NCI-H460 (cell line): ENCODE measurements around the gene THOC2. TPM values are rescaled to one million over a fixed set of nuclear protein-coding genes. Genes with fewer than 3 reads are reported as not detected.
"Not testable (repeated sequence)": the region's sequence is repeated elsewhere in the genome, so short reads cannot be mapped to it uniquely, and the experiment has no call there.

Experiments
- DNase-seq: peaks from one replicate; pipeline ENCODE4 v3.0.0-alpha.2; 2016; ENCODE audit warnings: low read depth; ENCODE audit errors: extremely low read depth
- total RNA-seq: library from RNA; depleted of rRNA; stranded (reverse); fragments of >200 nt; shearing (Covaris generic); gene quantifications from 2 replicates; pipeline ENCODE4 v1.2.3, GENCODE V29; 2014

The THOC2 gene
- total RNA-seq, 1 experiment from 2014 or later, result 108 TPM

- DNase-seq, result no peak
Measured at GRCh38 chrX:123682186-123682585, 50.7 kb downstream of the THOC2 start.

DNA sequence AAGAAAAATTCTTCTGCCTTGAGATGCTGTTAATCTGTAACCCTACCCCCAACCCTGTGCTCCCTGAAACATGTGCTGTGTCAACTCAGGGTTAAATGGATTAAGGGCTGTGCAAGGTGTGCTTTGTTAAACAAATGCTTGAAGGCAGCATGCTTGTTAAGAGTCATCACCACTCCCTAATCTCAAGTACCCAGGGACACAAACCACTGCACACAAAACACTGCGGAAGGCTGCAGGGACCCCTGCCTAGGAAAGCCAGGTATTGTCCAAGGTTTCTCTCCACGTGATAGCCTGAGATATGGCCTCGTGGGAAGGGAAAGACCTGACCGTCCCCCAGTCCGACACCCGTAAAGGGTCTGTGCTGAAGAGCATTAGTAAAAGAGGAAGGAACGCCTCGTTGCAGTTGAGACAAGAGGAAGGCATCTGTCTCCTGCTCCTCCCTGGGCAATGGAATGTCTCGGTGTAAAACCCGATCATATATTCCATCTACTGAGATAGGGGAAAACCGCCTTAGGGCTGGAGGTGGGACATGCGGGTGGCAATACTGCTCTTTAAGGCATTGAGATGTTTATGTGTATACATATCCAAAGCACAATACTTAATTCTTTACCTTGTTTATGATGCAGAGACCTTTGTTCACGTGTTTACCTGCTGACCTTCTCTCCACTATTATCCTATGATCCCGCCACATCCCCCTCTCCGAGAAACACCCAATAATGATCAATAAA lies 53.0 kb downstream of the THOC2 start:
- not testable (repeated sequence) for DNase-seq

DNA sequence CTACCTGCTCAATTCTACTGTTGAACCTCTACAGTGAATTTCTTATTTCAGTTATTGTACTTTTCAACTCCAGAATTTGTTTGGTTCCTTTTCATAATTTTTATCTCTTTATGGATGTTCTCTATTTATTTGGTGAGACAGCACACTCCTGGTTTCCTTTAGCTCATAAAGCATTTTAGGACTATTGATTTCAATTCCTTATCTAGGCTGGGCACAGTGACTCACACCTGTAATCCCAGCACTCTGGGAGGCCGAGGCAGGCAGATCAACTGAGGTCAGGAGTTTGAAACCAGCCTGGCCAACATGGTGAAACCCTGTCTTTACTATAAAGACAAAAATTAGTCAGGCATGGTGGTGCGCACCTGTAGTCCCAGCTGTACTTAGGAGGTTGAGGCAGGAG lies 57.7 kb downstream of the THOC2 start:
- no peak for DNase-seq

GRCh38 chrX:123673813-123674212 lies 59.0 kb downstream of the THOC2 start:
- no peak for DNase-seq

GRCh38 chrX:123665197-123665596 lies 67.7 kb downstream of the THOC2 start:
- no peak for DNase-seq

DNA sequence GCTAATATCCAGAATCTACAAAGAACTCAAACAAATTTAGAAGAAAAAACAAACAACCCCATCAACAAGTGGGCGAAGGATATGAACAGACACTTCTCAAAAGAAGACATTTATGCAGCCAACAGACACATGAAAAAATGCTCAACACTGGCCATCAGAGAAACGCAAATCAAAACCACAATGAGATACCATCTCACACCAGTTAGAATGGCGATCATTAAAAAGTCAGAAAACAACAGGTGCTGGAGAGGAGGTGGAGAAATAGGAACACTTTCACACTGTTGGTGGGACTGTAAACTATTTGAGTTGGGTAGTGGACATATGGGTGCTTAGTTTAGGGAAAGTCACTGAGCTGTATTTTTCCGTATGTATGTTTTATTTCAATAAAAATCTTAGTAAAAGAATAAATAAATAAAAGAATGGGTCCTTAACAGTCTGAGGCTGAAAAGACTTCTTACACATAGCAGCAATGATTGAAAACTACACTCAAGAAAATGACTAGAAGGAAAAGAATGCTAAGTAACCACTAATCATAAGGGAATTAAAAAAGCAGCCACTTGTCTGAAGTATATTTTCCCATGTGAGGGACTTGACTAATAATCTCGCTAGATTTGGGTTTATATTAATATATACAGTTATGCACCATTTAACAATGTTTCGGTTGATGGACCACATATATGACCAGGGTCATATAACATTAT lies 68.2 kb downstream of the THOC2 start:
- not testable (repeated sequence) for DNase-seq

GRCh38 chrX:123663720-123664119 lies 69.1 kb downstream of the THOC2 start:
- not testable (repeated sequence) for DNase-seq

DNA sequence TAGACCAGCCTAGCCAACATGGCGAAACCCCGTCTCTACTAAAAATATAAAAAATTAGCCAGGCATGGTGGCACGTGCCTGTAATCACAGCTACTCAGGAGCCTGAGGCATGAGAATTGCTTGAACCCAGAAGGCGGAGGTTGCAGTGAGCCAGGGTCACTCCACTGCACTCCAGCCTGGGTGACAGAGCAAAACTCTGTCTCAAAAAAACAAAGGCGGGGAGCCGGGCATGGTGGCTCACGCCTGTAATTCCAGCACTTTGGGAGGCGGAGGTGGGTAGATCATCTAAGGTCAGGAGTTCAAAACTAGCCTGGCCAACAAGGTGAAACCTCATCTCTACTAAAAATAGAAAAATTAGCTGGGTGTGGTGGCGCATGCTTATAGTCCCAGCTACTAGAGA lies 76.3 kb downstream of the THOC2 start:
- not testable (repeated sequence) for DNase-seq

DNA sequence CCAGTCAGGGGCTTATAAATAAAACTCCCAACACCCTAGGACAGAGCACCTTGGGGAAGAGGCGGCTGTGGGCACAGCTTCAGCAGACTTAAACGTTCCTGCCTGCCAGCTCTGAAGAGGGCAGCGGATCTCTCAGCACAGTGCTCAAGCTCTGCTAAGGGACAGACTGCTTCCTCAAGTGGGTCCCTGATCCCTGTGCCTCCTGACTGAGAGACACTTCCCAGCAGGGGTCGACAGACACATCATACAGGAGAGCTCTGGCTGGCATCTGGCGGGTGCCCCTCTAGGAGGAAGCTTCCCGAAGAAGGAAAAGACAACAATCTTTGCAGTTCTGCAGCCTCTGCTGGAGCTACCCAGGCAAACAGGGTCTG lies 84.1 kb downstream of the THOC2 start:
- not testable (repeated sequence) for DNase-seq

GRCh38 chrX:123648028-123648810 lies 84.6 kb downstream of the THOC2 start:
- no peak for DNase-seq

- DNase-seq, result no peak
Measured at GRCh38 chrX:123647244-123647643, 85.6 kb downstream of the THOC2 start.

- peak; percentile 23 for DNase-seq
Measured at GRCh38 chrX:123629502-123629901, 103.3 kb downstream of the THOC2 start.

DNA sequence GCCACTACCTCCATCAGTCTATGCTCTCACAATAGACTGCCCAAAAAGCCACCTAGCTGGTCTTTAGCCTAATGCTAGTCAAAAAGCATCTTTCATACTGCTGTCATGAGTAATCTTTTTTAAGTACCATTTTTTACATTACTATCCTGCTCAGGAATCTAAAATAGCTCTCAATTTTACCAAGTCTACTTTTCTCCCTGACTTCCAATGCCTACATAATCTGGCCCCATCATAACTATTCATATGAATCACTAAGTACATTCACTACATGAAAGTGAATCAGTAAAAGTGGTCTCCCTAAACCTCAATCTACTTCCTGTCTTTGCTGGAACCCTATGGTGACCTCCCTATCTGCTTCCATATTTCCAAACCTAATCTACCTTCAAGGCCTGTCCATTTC lies 105.9 kb downstream of the THOC2 start:
- DNase-seq, result no peak

- DNase-seq, result no peak
Measured at GRCh38 chrX:123625952-123626351, 106.9 kb downstream of the THOC2 start.

- no peak for DNase-seq
Measured at GRCh38 chrX:123625477-123625876, 107.4 kb downstream of the THOC2 start.

DNA sequence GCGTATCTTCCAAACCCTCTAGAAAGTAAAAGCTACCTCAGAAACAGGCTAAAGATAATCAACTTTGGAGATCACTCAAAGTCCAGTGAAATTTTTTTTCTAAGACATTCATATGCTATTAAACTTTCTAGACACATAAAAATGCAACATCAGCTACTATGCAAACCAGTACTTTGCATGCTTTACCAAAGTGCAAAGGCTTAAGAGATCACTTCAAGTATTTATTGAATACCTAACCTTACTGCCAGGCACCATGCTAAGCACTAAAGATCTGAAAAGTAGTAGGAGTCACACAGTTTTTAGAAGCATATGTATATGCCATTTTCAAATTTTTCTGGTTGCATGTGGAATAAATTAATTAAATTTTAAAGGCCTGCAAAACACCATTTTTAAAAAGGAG lies 115.8 kb downstream of the THOC2 start:
- no peak for DNase-seq

DNA sequence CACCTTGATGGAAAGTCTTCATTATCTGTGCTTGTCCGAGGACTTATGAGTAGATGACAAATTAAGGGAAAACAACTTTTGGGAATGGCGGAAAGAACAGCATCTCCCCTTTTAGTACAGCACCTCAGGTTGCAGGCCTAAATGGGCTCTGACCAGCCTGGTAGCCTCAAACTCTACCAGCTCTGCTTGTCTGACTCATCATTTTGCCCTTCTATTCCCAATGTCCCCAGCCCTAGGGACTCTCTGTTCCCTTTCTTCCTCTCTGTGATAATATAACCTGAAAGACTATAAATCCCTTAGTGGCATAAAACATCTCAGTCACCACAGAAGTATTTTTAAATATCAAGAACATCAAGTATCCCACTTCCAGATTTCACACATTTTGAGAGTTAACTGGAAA lies 121.9 kb downstream of the THOC2 start:
- DNase-seq, result no peak

- no peak for DNase-seq
Measured at GRCh38 chrX:123607806-123608205, 125.0 kb downstream of the THOC2 start.

DNA sequence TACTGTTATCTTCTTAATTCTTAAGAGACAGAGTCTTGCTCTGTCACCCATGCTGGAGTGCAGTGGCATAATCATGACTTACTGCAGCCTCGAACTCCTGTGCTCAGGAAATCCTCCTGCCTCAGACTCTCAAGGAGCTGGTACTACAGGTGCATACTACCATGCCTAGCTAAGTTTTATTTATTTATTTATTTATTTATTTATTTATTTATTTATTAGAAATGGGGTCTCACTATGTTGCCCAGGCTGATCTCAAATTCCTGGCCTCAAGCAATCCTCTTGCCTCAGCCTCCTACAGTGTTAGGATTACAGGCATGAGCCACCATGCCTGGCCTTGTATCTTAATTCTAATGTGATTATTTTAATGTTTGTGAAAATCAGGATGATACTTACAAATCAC lies 125.6 kb downstream of the THOC2 start:
- DNase-seq, result no peak

- DNase-seq, result no peak
Measured at GRCh38 chrX:123603491-123603890, 129.4 kb downstream of the THOC2 start.

- no peak for DNase-seq
Measured at GRCh38 chrX:123601437-123601836, 131.4 kb downstream of the THOC2 start.

DNA sequence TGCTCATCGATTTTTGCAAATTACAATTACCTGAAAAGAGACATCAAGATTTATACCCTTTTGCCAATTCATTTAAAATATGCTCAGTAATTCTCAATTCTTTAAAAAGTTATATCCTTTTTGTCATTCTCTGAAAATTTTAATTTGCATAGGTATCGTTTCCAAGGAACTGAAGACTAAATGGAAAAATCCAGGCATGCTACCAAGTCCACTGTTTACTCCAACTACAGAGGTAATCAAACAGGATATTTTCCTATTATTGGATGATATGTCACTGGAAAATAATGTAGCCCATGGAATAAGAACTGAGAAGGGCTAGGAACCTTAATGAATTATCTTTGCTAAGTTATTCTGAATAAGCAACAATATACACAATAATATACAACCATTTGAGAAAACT lies 132.7 kb downstream of the THOC2 start:
- DNase-seq, result no peak
